ENCODE results near the gene SESN2. TPM values are rescaled to one million over a fixed set of nuclear protein-coding genes. Genes with fewer than 3 reads are reported as not detected.

SESN2 gene
- total RNA-seq, 4 donors from 2014 or later: 6.4 to 8.1 (median 6.8) TPM

DNA sequence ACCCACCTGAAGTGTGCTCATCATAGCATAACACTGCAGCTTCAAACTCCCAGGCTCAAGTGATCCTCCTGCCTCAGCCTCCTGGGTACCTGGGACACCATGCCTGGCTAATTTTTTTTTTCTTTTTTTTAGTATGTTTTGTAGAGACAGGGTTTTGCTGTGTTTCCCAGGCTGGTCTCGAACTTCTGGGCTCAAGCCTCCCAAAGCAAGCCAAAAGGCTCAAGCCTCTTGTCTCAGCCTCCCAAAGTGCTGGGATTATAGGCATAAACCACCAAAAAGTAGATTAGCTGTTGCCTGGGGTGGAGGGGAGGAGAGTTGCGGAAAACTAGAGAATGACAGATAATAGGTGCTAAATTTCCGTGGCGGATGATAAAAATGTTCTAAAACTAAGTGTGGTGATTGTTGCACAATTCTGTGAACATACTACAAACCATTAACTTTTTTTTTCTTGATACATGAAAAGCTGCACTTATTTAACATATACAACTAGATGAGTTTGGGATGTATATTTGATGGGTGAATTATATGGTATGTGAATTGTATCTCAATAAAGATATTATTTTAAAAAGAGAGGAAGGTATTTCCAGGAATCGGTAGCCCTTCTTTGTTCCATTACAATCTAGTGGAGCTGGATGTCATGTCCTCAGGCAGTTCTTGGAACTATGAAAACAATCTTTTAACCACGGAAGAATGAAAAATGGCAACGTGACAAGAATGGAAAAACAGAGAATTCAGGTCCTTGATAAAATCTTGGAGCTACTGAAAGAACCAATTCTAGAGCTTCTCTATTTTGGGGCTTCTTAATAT is 42.3 kb downstream of the SESN2 start:
- no peak for DNase-seq
- no peak overlapping the region for H3K27ac ChIP-seq
- no peak for TF ChIP-seq POLR2A (IDR thresholded peaks at IDR 0.05)
- TF ChIP-seq, protein P1, sequence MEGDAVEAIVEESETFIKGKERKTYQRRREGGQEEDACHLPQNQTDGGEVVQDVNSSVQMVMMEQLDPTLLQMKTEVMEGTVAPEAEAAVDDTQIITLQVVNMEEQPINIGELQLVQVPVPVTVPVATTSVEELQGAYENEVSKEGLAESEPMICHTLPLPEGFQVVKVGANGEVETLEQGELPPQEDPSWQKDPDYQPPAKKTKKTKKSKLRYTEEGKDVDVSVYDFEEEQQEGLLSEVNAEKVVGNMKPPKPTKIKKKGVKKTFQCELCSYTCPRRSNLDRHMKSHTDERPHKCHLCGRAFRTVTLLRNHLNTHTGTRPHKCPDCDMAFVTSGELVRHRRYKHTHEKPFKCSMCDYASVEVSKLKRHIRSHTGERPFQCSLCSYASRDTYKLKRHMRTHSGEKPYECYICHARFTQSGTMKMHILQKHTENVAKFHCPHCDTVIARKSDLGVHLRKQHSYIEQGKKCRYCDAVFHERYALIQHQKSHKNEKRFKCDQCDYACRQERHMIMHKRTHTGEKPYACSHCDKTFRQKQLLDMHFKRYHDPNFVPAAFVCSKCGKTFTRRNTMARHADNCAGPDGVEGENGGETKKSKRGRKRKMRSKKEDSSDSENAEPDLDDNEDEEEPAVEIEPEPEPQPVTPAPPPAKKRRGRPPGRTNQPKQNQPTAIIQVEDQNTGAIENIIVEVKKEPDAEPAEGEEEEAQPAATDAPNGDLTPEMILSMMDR (IDR thresholded peaks at IDR 0.05): no peak
- peaks cover 0 to 3% of the 10 kb centered on the region in 2 donors for H3K4me1 ChIP-seq
- no peaks in the 10 kb centered on the region for H3K36me3 ChIP-seq
- no peaks in the 10 kb centered on the region for H3K9me3 ChIP-seq
- 51 to 53% methylated on average over 7 of the region's 7 CpGs for WGBS, 2 donors
- intact Hi-C loops (cut with DNase I): no loop called here
- H3K4me3 ChIP-seq (replicated peaks in 1 of 3): no peak overlapping the region
- no peaks in the 10 kb centered on the region for H3K27me3 ChIP-seq

DNA sequence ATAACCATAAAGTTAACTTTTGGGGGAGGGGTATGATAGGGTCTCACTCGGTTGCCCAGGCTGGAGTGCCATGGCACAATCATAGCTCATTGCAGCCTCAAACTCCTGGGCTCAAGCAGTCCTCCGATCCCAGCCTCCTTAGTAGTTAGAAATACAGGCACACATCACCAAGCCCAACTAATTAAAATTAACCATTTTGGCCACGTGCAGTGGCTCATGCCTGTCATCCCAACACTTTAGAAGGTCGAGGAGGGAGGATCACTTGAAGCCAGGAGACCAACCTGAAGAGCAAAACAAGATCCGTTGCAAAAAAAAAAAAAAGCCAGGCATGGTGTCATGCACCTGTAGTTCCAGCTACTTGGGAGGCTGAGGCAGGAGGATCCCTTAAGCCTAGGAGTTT is 42.9 kb downstream of the SESN2 start:
- H3K27me3 ChIP-seq: no peaks in the 10 kb centered on the region
- H3K9me3 ChIP-seq: no peaks in the 10 kb centered on the region
- no peaks in the 10 kb centered on the region for H3K4me1 ChIP-seq
- no peak for DNase-seq
- no peak overlapping the region for H3K4me3 ChIP-seq (replicated peaks in 1 of 3)
- no peaks in the 10 kb centered on the region for H3K36me3 ChIP-seq
- 64 to 72% methylated on average over 5 of the region's 5 CpGs for WGBS, 2 donors
- intact Hi-C loops (cut with DNase I): no loop called here
- TF ChIP-seq, protein P1 (IDR thresholded peaks at IDR 0.05): no peak
- no peak for TF ChIP-seq POLR2A (IDR thresholded peaks at IDR 0.05)
- H3K27ac ChIP-seq: no peak overlapping the region

DNA sequence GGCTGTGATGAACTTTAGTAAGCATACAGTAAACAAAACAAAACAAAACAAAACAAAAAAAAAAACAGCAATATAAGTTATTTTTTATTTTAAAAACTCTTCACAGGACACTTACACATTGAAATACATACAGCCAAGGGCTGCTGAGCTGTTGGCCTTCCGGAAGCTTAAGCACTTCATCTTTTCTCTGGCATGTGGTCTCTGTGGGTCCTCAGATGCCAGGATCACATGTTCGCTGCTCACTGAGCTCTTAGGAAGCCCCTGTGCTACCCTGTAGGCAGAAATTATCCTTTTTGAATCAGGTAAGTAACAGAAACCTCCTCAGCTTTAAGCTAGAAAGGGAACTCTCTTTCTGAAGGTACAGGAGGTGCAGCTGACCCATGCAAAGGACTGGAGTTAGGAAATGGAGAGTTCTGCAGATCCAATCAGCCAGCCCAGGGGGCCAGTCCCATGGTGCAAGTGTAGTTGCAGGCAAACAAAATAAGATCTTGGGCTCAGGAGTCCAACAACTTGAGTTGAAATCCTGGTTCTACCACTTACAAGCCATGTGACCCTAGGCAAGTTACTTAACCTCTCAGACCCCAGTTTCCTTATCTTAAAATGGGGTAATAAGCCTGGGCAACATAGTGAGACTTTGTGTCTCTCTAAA is 47.1 kb downstream of the SESN2 start:
- no peak for DNase-seq
- Histone ChIP-seq H3K4me1 (no peaks in the 10 kb centered on the region), H3K36me3 (no peaks in the 10 kb centered on the region), H3K27ac (no peak overlapping the region), H3K9me3 (no peaks in the 10 kb centered on the region), H3K4me3 (replicated peaks in 1 of 3) (no peak overlapping the region), H3K27me3 (no peaks in the 10 kb centered on the region)
- intact Hi-C loops (cut with DNase I): no loop called here
- 60% methylated on average over 2 of the region's 2 CpGs for WGBS, 2 donors
- TF ChIP-seq, protein P1 (IDR thresholded peaks at IDR 0.05): no peak
- TF ChIP-seq POLR2A (IDR thresholded peaks at IDR 0.05): no peak

DNA sequence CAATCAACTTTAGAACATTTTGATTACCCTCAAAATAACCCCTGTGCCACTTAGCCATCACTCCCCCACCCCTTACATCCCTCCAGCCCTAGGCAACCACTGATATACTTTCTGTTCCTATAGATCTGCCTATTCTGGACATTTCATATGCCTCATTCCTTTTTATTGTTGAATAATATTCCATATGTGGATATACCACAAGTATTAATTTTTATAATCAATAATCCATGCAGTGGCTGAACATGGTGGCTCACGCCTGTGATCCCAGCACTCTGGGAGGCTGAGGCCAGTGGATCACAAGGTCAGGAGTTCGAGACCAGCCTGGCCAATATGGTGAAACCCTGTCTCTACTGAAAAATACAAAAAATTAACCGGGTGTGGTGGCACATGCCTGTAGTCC is 49.4 kb downstream of the SESN2 start:
- intact Hi-C loops (cut with DNase I): no loop called here
- WGBS, 2 donors: 91 to 92% methylated on average over 3 of the region's 3 CpGs
- H3K36me3 ChIP-seq: no peaks in the 10 kb centered on the region
- H3K27ac ChIP-seq: no peak overlapping the region
- TF ChIP-seq POLR2A (IDR thresholded peaks at IDR 0.05): no peak
- TF ChIP-seq, protein P1 (IDR thresholded peaks at IDR 0.05): no peak
- no peaks in the 10 kb centered on the region for H3K9me3 ChIP-seq
- H3K4me1 ChIP-seq: peaks cover 0 to 4% of the 10 kb centered on the region in 2 donors
- H3K27me3 ChIP-seq: no peaks in the 10 kb centered on the region
- no peak overlapping the region for H3K4me3 ChIP-seq (replicated peaks in 1 of 3)
- no peak for DNase-seq

DNA sequence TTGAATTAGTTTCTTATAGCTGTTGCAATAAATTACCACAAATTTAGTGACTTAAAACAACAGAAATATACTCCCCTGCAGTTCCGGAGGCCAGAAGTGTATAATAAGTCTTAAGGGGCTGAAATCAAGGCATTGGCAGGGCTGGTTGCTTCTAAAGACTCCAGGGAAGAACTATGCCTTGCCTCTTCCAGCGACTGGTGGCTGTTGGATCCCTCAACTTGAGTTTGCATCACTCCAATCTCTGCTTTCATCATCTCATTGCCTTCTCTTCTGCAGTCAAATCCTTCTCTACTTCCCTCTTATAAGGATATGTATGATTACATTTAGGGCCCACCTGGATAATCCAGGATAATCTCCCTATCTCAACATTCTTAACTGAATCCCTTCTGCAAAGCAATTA is 50.4 kb downstream of the SESN2 start:
- H3K4me3 ChIP-seq (replicated peaks in 1 of 3): no peak overlapping the region
- H3K4me1 ChIP-seq: peaks cover 0 to 7% of the 10 kb centered on the region in 2 donors
- intact Hi-C loops (cut with DNase I): no loop called here
- DNase-seq: no peak
- H3K27ac ChIP-seq: no peak overlapping the region
- H3K27me3 ChIP-seq: no peaks in the 10 kb centered on the region
- no peaks in the 10 kb centered on the region for H3K36me3 ChIP-seq
- H3K9me3 ChIP-seq: no peaks in the 10 kb centered on the region
- 81 to 86% methylated on average over 2 of the region's 2 CpGs for WGBS, 2 donors
- no peak for TF ChIP-seq POLR2A (IDR thresholded peaks at IDR 0.05)
- TF ChIP-seq, protein P1 (IDR thresholded peaks at IDR 0.05): no peak
